Vagina (tissue), 2 donors: ENCODE measurements around the gene ADM5. TPM values are rescaled to one million over a fixed set of nuclear protein-coding genes. Genes with fewer than 3 reads are reported as not detected.

Source experiments
- DNase-seq, 2 donors: peaks; one replicate each; pipeline ENCODE4 v3.0.0-alpha.2; 2017; ENCODE audit errors: extremely low spot score in 2 of 2
- H3K27ac ChIP-seq: fragments of 200-600 bp; sonication (generic); one replicate; pipeline ENCODE4 v1.5.1; 2019
- H3K27me3 ChIP-seq: fragments of 200-600 bp; sonication (generic); one replicate; pipeline ENCODE4 v1.5.1; 2019
- H3K36me3 ChIP-seq, 2 donors: fragments of 200-600 bp; sonication (generic); one replicate each; pipeline ENCODE4 v1.5.1; 2017 to 2019
- H3K4me1 ChIP-seq: fragments of 200-600 bp; sonication (generic); one replicate; pipeline ENCODE4 v1.5.1; 2019
- H3K4me3 ChIP-seq, 2 donors: fragments of 200-600 bp; sonication (generic); 1 replicate in 1 of 2; 2 replicates in 1 of 2; pipeline ENCODE4 v1.5.1; 2016 to 2019
- H3K9me3 ChIP-seq: fragments of 200-600 bp; sonication (generic); one replicate; pipeline ENCODE4 v1.5.1; 2019
- CTCF ChIP-seq, 3 experiments: fragments of 450-650 bp in 2 of 3; fragments of 200-600 bp in 1 of 3; sonication (generic) in 1 of 3; IDR thresholded peaks; one replicate each; pipeline ENCODE4 v1.5.1; 2017 to 2019; ENCODE audit warnings: antibody characterized with exemption in 3 of 3, mild to moderate bottlenecking in 2 of 3, moderate library complexity in 2 of 3
- POLR2A ChIP-seq, 2 donors: fragments of 450-650 bp; IDR thresholded peaks; one replicate each; pipeline ENCODE4 v1.6.1; 2017; ENCODE audit warnings: antibody characterized with exemption in 2 of 2, mild to moderate bottlenecking in 2 of 2, moderate library complexity in 2 of 2
- POLR2AphosphoS5 ChIP-seq, 2 donors: sonication (generic); formaldehyde crosslinking; IDR thresholded peaks; one replicate each; pipeline ENCODE4 v1.9.0; 2017; ENCODE audit warnings: antibody characterized with exemption in 2 of 2, mild to moderate bottlenecking in 2 of 2, low read depth in 1 of 2; ENCODE audit not compliant: insufficient read depth in 1 of 2
- intact Hi-C: fragments of 100-400 bp; cut with DNase I; formaldehyde crosslinking; loops from one replicate; pipeline ENCODE4 v1.15.1; 2023
- total RNA-seq: library from RNA; depleted of rRNA; stranded (reverse); fragments of >200 nt; gene quantifications from one replicate; pipeline ENCODE4 v1.2.3, GENCODE V29; 2016

Gene ADM5
- total RNA-seq, 1 donor from 2014 or later = 2.7 TPM

GRCh38 chr19:49683814-49684250, 5.6 kb upstream of the ADM5 start:
- H3K27ac ChIP-seq = no peak overlapping the region
- no peak for TF ChIP-seq CTCF (IDR thresholded peaks at IDR 0.05)
- peaks cover 0 to 58% of the 10 kb centered on the region in 2 donors for H3K36me3 ChIP-seq
- intact Hi-C loops = no loop called here
- peaks cover 29% of the 10 kb centered on the region for H3K4me1 ChIP-seq
- H3K4me3 ChIP-seq = no peak overlapping the region
- H3K9me3 ChIP-seq = no peaks in the 10 kb centered on the region
- DNase-seq = no peak
- no peaks in the 10 kb centered on the region for H3K27me3 ChIP-seq

DNA sequence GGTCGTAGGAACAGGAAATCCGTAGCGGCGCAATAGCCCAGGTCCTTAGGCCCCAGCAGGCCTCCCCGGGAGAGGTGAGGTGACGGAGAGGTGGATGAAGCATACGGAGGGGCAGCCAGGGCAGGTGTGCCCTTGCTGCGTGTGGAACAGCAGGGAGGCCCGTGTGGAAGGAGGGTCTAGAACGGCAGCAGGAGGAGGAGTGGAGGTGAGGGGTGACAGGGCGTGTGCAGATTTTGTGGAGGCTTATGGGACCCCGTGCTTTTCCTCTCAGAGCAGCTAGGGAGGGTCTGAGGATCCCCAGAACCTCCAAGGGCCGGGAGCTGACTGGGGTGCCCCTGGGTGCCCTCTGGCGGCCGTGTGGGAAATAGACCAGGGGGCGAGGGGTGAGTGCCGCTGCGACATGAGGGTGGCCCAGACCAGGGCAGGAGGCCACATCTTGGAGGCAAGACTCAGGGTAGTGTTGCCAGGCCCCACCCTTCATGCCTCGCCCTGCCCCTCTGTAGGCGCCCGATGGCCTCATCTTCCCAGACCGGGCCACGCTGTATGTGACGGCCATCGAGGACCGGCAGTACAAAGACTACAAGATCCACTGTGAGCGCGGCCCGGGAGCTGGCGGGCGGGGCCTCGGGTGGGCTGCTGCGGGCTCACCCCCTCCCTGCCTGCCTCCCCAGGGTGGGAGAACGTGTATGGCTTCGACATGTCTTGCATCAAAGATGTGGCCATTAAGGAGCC, 5.0 kb upstream of the ADM5 start:
- no peak overlapping the region for H3K4me3 ChIP-seq
- H3K36me3 ChIP-seq = peaks cover 0 to 58% of the 10 kb centered on the region in 2 donors
- no peaks in the 10 kb centered on the region for H3K9me3 ChIP-seq
- intact Hi-C loops = no loop called here
- no peak for DNase-seq
- TF ChIP-seq CTCF (IDR thresholded peaks at IDR 0.05) (no peak), POLR2A (IDR thresholded peaks at IDR 0.05) (no peak), POLR2AphosphoS5 (IDR thresholded peaks at IDR 0.05; ENCODE audit: insufficient read depth in 1 of 2, low read depth in 1 of 2) (no peak)
- peaks cover 27% of the 10 kb centered on the region for H3K4me1 ChIP-seq
- no peaks in the 10 kb centered on the region for H3K27me3 ChIP-seq
- no peak overlapping the region for H3K27ac ChIP-seq

DNA sequence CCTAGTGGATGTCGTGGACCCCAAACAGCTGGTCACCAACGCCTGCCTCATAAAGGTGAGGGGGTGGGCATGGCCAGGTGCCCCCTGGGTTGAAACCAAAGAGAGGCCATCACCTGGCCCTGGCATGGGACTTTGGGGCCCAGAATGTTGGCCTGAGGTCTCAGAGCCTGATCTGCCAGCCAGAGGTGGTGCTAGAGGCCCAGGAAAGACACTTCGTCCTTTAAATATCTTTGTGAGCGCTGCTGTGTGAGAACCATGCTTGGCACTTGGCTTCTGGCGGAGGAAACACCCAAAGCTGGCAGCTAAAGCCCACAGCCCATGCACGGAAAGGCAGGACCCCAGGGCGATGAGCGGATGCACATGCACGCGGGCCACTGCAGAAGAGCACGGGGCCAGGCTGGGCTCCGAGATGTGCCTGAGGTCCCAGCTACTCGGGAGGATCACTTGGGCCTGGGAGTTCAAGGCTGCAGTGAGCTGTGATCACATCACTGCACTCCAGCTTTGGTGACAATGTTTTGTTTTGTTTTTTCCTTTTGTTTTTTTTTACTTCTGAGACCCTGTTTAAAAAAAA, 4.3 kb upstream of the ADM5 start:
- peaks cover 0 to 58% of the 10 kb centered on the region in 2 donors for H3K36me3 ChIP-seq
- H3K4me1 ChIP-seq = peaks cover 27% of the 10 kb centered on the region
- no peaks in the 10 kb centered on the region for H3K27me3 ChIP-seq
- TF ChIP-seq POLR2AphosphoS5 (IDR thresholded peaks at IDR 0.05; ENCODE audit: insufficient read depth in 1 of 2, low read depth in 1 of 2) (no peak), CTCF (IDR thresholded peaks at IDR 0.05) (no peak), POLR2A (IDR thresholded peaks at IDR 0.05) (no peak)
- no peak for DNase-seq
- no peak overlapping the region for H3K4me3 ChIP-seq
- intact Hi-C loops = no loop called here
- no peaks in the 10 kb centered on the region for H3K9me3 ChIP-seq
- no peak overlapping the region for H3K27ac ChIP-seq

DNA sequence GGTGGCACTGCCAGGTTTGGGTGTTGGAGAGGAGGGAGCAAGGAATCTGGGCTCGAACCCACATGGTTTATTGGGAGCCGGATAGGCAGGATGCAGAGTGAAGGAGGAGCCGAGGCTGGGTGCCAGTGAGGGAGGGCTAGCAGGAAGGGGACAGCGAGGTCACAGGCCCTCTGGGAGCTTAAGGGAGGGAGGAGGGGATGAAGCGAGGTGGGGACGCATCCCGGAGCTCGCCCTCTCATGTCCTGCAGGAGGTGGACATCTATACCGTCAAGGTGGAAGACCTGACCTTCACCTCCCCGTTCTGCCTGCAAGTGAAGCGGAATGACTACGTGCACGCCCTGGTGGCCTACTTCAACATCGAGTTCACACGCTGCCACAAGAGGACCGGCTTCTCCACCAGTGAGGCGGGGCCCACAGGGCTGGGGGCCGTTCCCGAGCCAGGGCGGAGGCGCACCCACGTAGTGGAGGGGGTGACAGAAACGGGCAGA, 3.5 kb upstream of the ADM5 start:
- TF ChIP-seq CTCF (IDR thresholded peaks at IDR 0.05) = no peak
- no peak for TF ChIP-seq POLR2AphosphoS5 (IDR thresholded peaks at IDR 0.05; ENCODE audit: insufficient read depth in 1 of 2, low read depth in 1 of 2)
- TF ChIP-seq POLR2A (IDR thresholded peaks at IDR 0.05) = no peak
- intact Hi-C loops = no loop called here
- peaks cover 0 to 58% of the 10 kb centered on the region in 2 donors for H3K36me3 ChIP-seq
- H3K9me3 ChIP-seq = no peaks in the 10 kb centered on the region
- H3K27ac ChIP-seq = no peak overlapping the region
- H3K27me3 ChIP-seq = no peaks in the 10 kb centered on the region
- H3K4me1 ChIP-seq = peaks cover 22% of the 10 kb centered on the region
- DNase-seq = no peak
- H3K4me3 ChIP-seq = no peak overlapping the region

- Histone ChIP-seq H3K4me3 (no peak overlapping the region), H3K27ac (no peak overlapping the region), H3K4me1 (peaks cover 20% of the 10 kb centered on the region), H3K9me3 (no peaks in the 10 kb centered on the region), H3K27me3 (no peaks in the 10 kb centered on the region), H3K36me3 (peaks cover 0 to 52% of the 10 kb centered on the region in 2 donors)
- intact Hi-C loops = no loop called here
- DNase-seq = no peak
- no peak for TF ChIP-seq POLR2A (IDR thresholded peaks at IDR 0.05)
- no peak for TF ChIP-seq CTCF (IDR thresholded peaks at IDR 0.05)
- no peak for TF ChIP-seq POLR2AphosphoS5 (IDR thresholded peaks at IDR 0.05; ENCODE audit: insufficient read depth in 1 of 2, low read depth in 1 of 2)
These were observed 2.8 kb upstream of the ADM5 start for GRCh38 chr19:49686503-49687088.
